ENCODE data around the gene MIB1. TPM values are rescaled to one million over a fixed set of nuclear protein-coding genes. Genes with fewer than 3 reads are reported as not detected.
A peak's percentile ranks its signal among the peaks of the same experiment; 100 is the strongest.

The MIB1 gene
- total RNA-seq = 31.3 TPM
- long read RNA-seq, full-length matches to known transcripts = 11 of 17 reads
- long read RNA-seq, partial matches to known transcripts = 3 of 17 reads
- long read RNA-seq, other reads (novel, unspliced or antisense) = 3 of 17 reads

DNA sequence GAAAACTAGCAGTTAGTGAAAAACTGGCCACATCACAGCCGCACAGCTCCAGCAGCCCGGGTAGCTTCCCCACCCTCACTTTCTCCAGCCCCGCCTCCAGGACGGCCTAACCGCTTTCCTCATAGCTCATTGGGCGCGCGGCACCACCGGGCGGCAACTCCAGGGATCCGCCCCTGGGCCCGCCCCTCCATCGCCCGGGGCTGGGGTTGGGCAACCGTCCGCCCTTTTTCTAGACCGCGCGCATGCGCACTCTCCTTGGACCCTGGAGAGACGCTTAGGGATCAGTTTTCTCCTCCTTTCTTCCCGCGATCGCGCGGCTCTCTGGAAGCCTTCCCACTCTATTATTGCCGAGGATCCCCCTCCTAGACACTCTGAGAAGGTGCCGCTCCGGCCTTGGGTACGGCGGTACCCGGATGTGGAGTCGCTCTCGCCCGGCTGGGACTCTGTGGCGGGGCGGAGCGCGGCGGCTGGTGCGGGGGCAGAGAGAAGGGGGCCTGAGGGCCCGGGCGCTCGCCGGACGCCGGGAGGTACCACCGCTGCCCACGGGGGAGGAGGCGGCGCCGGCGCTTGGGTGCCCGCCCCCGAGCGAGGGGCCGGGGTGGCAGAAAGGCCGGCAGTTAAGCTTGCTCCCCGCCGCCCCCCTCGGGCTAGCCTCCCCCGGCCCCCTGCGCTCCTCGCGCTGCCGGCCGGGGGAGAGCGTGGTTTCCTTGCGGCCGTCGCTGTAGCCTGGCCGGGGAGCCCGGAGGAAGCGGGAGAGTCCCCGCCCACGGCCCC is at the start of gene MIB1:
Gene MIB1, plus strand, starts transcription at position 255 of the 774 bp plus-strand sequence. CDS start 792 bp downstream, outside the sequence.
- H3K9me3 ChIP-seq = no peaks in the 10 kb centered on the region
- peak; percentile 99 for DNase-seq
- TF ChIP-seq, protein P1, sequence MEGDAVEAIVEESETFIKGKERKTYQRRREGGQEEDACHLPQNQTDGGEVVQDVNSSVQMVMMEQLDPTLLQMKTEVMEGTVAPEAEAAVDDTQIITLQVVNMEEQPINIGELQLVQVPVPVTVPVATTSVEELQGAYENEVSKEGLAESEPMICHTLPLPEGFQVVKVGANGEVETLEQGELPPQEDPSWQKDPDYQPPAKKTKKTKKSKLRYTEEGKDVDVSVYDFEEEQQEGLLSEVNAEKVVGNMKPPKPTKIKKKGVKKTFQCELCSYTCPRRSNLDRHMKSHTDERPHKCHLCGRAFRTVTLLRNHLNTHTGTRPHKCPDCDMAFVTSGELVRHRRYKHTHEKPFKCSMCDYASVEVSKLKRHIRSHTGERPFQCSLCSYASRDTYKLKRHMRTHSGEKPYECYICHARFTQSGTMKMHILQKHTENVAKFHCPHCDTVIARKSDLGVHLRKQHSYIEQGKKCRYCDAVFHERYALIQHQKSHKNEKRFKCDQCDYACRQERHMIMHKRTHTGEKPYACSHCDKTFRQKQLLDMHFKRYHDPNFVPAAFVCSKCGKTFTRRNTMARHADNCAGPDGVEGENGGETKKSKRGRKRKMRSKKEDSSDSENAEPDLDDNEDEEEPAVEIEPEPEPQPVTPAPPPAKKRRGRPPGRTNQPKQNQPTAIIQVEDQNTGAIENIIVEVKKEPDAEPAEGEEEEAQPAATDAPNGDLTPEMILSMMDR (IDR thresholded peaks at IDR 0.05) = no peak
- intact Hi-C loops (cut with DNase I) = no loop called here
- H3K4me3 ChIP-seq = peak within 1 kb of the TSS; percentile 73
- ATAC-seq = peak; percentile 98
- peaks cover 17% of the 10 kb centered on the region for H3K4me1 ChIP-seq
- H3K27ac ChIP-seq = peak within 1 kb of the TSS; percentile 93
- H3K36me3 ChIP-seq = no peaks in the 10 kb centered on the region
- H3K27me3 ChIP-seq = no peaks in the 10 kb centered on the region

- H3K4me1 ChIP-seq = no peaks in the 10 kb centered on the region
- ATAC-seq (no peak), DNase-seq (no peak)
- no peak overlapping the region for H3K4me3 ChIP-seq
- no peak overlapping the region for H3K27ac ChIP-seq
- TF ChIP-seq, protein P1 (IDR thresholded peaks at IDR 0.05) = no peak
- H3K9me3 ChIP-seq = peaks cover 6% of the 10 kb centered on the region
- H3K36me3 ChIP-seq = peaks cover 8% of the 10 kb centered on the region
- intact Hi-C loops (cut with DNase I) = no loop called here
- H3K27me3 ChIP-seq = no peaks in the 10 kb centered on the region
These were observed 47.3 kb upstream of the MIB1 start for GRCh38 chr18:21693322-21693721.

DNA sequence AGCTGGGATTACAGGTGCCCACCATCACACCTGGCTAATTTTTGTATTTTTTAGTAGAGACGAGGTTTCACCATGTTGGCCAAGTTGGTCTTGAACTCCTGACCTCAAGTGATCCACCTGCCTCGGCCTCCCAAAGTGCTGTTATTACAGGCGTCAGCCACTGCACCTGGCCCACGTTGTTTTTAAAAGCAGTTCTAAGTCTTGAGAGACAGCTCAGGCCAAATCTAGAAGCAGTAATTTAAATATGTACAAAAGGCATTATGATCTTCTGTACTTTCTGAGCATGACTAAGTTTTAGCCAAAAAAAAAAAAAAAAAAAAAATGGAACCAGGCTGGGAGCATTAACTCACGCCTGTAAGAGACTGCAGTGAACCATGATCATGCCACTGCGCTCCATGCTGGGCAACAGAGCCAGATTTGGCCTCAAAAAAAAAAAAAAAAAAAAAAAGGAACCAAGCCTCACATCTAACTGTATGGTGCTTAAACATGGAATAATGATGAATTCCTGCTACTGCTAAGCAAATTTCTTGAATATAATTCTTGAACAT is 40.0 kb upstream of the MIB1 start:
- H3K4me1 ChIP-seq = peaks cover 10% of the 10 kb centered on the region
- ATAC-seq = no peak
- H3K9me3 ChIP-seq = no peaks in the 10 kb centered on the region
- H3K27me3 ChIP-seq = no peaks in the 10 kb centered on the region
- TF ChIP-seq, protein P1 (IDR thresholded peaks at IDR 0.05) = no peak
- no peak overlapping the region for H3K27ac ChIP-seq
- no peak overlapping the region for H3K4me3 ChIP-seq
- DNase-seq = no peak
- peaks cover 2% of the 10 kb centered on the region for H3K36me3 ChIP-seq
- intact Hi-C loops (cut with DNase I) = no loop called here

DNA sequence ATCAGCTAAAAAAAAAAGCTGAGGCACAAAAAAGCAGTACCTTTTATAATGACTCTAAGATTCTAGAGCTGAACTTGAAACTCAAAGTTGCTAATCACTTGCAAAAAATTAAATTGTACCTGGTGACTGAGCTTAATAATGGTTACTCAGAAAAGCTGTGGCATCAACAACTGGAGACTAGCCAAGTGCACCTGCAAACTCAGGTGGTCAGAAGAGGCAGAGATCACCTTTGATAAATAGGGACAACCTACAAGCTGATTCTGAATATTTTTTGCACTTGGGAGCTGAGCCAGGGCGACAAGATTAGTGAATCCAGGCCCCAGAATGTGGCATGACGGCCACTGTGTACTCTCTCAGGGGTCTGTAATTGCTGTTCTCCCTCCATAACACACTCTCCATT is 39.0 kb upstream of the MIB1 start:
- H3K27me3 ChIP-seq = no peaks in the 10 kb centered on the region
- DNase-seq = no peak
- intact Hi-C loops (cut with DNase I) = no loop called here
- H3K4me1 ChIP-seq = peaks cover 10% of the 10 kb centered on the region
- H3K27ac ChIP-seq = no peak overlapping the region
- H3K36me3 ChIP-seq = no peaks in the 10 kb centered on the region
- H3K9me3 ChIP-seq = no peaks in the 10 kb centered on the region
- TF ChIP-seq, protein P1 (IDR thresholded peaks at IDR 0.05) = no peak
- H3K4me3 ChIP-seq = no peak overlapping the region
- no peak for ATAC-seq

DNA sequence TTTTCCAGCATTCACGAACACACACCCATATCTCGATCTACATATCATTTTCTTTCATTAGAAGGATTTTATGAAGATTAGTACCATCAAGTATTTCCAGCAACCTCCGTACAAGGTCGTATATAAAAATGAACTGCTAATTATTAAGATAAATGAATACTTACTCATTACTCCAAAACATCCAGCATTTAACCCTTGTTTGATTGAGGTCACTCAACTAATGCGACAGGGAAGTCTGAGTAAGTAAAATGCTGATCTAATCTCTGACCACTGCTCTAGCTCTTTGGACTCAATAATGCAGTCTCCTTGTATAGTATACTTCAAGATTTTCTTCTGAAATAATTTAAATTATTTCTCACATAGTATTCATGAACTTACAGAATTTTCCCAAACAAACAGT is 38.0 kb upstream of the MIB1 start:
- Histone ChIP-seq H3K27ac (no peak overlapping the region), H3K4me3 (peak overlapping the region; percentile 80), H3K4me1 (peaks cover 10% of the 10 kb centered on the region), H3K9me3 (no peaks in the 10 kb centered on the region), H3K27me3 (no peaks in the 10 kb centered on the region), H3K36me3 (no peaks in the 10 kb centered on the region)
- DNase-seq = no peak
- intact Hi-C loops (cut with DNase I) = no loop called here
- no peak for ATAC-seq
- TF ChIP-seq, protein P1 (IDR thresholded peaks at IDR 0.05) = no peak

Data from upper lobe of right lung (tissue), 1 donor.